GM21360 (cell line): ENCODE results near the gene GLYATL1.

Source experiments
- ATAC-seq: cut with Tn5 transposase; IDR thresholded peaks from one replicate; pipeline ENCODE4 v1.9.1; 2021; ENCODE audit warnings: mild to moderate bottlenecking, moderate library complexity; ENCODE audit not compliant: unreplicated experiment

The GLYATL1 gene

GRCh38 chr11:58939277-58939676 lies at the start of gene GLYATL1:
Gene GLYATL1, plus strand, starts transcription at chr11:58939488. Its CDS starts 7,600 bp downstream, at chr11:58947088.
- ATAC-seq: no peak

GRCh38 chr11:58893899-58894298 lies 45.4 kb upstream of the GLYATL1 start:
- no peak for ATAC-seq

GRCh38 chr11:58898106-58898505 lies 41.2 kb upstream of the GLYATL1 start:
- ATAC-seq: no peak

GRCh38 chr11:58900479-58901420 lies 38.5 kb upstream of the GLYATL1 start:
- peak; percentile 49 for ATAC-seq

GRCh38 chr11:58902881-58903280 lies 36.4 kb upstream of the GLYATL1 start:
- no peak for ATAC-seq

- no peak for ATAC-seq
These were observed 34.1 kb upstream of the GLYATL1 start for GRCh38 chr11:58905011-58905720.

GRCh38 chr11:58905721-58906547 lies 33.4 kb upstream of the GLYATL1 start:
- no peak for ATAC-seq

GRCh38 chr11:58907780-58908179 lies 31.5 kb upstream of the GLYATL1 start:
- ATAC-seq: no peak

GRCh38 chr11:58912124-58912523 lies 27.2 kb upstream of the GLYATL1 start:
- ATAC-seq: no peak

- ATAC-seq: no peak
These were observed 25.6 kb upstream of the GLYATL1 start for GRCh38 chr11:58913685-58914084.

- no peak for ATAC-seq
These were observed 24.3 kb upstream of the GLYATL1 start for GRCh38 chr11:58914821-58915543.

- no peak for ATAC-seq
These were observed 22.7 kb upstream of the GLYATL1 start for GRCh38 chr11:58916637-58917036.

GRCh38 chr11:58917159-58917783 lies 22.0 kb upstream of the GLYATL1 start:
- no peak for ATAC-seq

GRCh38 chr11:58919561-58919960 lies 19.7 kb upstream of the GLYATL1 start:
- no peak for ATAC-seq

- no peak for ATAC-seq
These were observed 19.3 kb upstream of the GLYATL1 start for GRCh38 chr11:58919980-58920379.

- no peak for ATAC-seq
These were observed 17.4 kb upstream of the GLYATL1 start for GRCh38 chr11:58921778-58922390.

- ATAC-seq: no peak
These were observed 16.8 kb upstream of the GLYATL1 start for GRCh38 chr11:58922479-58922878.

- peak; percentile 95 for ATAC-seq
These were observed 15.9 kb upstream of the GLYATL1 start for GRCh38 chr11:58923300-58923788.

GRCh38 chr11:58924230-58924629 lies 15.1 kb upstream of the GLYATL1 start:
- no peak for ATAC-seq
